ENCODE measurements around the gene HTR4.
"Not testable (repeated sequence)": the region's sequence is repeated elsewhere in the genome, so short reads cannot be mapped to it uniquely, and the experiment has no call there.

HTR4 gene

DNA sequence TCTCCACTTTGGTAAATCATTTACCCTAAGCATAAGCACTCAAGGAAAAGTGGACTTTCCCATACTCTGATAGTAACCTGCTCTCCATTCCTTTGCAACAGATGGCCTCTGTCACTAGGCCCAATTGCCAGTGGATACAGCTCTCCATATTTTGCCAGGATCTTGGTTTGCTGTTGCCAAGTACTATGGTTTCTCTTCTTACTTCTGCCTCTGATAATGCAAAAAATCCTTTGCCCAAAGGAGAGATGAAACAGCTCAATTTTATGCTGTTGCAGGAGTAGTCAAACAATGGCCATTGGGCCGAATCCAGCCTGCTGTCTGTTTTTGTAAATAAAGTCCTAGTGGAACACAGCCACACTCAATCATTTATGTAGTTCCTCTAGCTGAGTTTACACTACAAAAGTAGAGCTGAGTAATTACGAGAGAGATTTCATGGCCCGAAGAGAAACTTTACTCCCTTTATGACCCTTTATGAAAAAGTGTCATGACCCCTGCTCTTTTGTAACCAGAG lies 92.5 kb downstream of the HTR4 start:
- H3K27me3 ChIP-seq (ENCODE audit: low read depth): no peaks in the 10 kb centered on the region
- DNase-seq (ENCODE audit: low spot score in 2 of 2): no peak
- no peak overlapping the region for H3K4me3 ChIP-seq
- no peaks in the 10 kb centered on the region for H3K9me3 ChIP-seq
- no peaks in the 10 kb centered on the region for H3K4me1 ChIP-seq
- H3K36me3 ChIP-seq (replicated peaks): no peaks in the 10 kb centered on the region
- in situ Hi-C loops (cut with MboI; ENCODE audit: low sequenced_read_pairs): no loop called here

DNA sequence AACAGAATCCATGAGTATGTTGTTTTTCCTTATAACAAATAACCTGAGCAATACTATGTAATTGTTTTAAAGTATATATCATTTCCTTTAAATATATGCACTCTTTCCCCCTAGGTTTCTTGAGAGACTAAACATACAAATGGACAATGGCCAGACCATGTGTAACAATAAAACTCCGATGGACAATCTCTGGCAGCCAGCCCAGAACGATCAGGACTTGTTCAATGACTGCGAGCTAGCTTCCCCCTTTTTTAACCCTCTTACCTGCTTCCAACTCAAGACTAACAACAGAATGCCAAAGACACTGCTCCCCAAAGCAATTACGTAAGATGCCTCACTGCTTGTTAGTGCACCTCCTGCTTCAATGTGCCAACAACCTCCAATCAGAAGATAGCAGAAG lies 94.9 kb downstream of the HTR4 start:
- Histone ChIP-seq H3K4me3 (no peak overlapping the region), H3K27me3 (ENCODE audit: low read depth) (peaks cover 4% of the 10 kb centered on the region; the same call in 1 of the 2 replicates), H3K4me1 (no peaks in the 10 kb centered on the region), H3K36me3 (replicated peaks) (no peaks in the 10 kb centered on the region), H3K9me3 (no peaks in the 10 kb centered on the region)
- no peak for DNase-seq (ENCODE audit: low spot score in 2 of 2)
- in situ Hi-C loops (cut with MboI; ENCODE audit: low sequenced_read_pairs): no loop called here

DNA sequence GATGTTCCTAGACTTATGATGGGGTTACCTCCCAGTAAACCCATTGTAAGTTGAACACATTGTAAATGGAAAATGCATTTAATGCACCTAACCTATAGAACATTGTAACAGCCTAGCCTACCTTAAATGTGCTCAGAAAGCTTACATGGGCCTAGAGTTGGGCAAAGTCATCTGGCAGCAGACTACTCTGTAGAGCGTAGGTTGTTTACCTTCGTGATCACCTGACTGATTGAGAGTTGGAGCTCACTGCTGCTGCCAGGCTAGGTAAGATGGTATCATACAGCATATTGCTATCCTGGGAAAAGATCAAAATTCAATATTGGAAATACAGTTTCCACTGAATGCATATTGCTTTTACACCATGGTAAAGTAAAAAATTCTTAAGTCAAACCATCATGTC lies 95.4 kb downstream of the HTR4 start:
- Histone ChIP-seq H3K4me3 (no peak overlapping the region), H3K4me1 (no peaks in the 10 kb centered on the region), H3K36me3 (replicated peaks) (no peaks in the 10 kb centered on the region), H3K27me3 (ENCODE audit: low read depth) (peaks cover 4% of the 10 kb centered on the region; the same call in 1 of the 2 replicates), H3K9me3 (no peaks in the 10 kb centered on the region)
- DNase-seq (ENCODE audit: low spot score in 2 of 2): no peak
- in situ Hi-C loops (cut with MboI; ENCODE audit: low sequenced_read_pairs): no loop called here

DNA sequence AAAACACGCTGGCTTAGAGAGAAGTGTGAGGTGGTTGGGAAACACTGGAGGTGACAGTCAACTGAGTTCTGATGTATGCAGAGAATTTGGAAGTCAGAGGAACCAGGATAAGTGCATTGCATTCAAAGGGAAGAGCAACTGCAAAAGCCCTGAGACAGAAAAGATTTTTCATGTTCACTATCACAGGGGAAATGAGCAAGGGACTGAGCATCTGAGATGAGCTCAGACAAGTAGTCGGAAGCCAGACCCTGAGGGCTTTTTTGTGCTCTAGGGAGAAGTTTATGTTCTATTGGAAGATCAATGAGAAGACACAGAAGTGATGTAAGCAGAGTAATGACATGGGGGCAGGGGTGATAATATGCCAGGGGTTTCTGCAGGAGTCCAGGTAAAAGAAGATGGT lies 97.5 kb downstream of the HTR4 start:
- Histone ChIP-seq H3K4me1 (no peaks in the 10 kb centered on the region), H3K4me3 (no peak overlapping the region), H3K9me3 (no peaks in the 10 kb centered on the region), H3K36me3 (replicated peaks) (no peaks in the 10 kb centered on the region), H3K27me3 (ENCODE audit: low read depth) (peaks cover 4% of the 10 kb centered on the region; the same call in 1 of the 2 replicates)
- DNase-seq (ENCODE audit: low spot score in 2 of 2): no peak
- in situ Hi-C loops (cut with MboI; ENCODE audit: low sequenced_read_pairs): no loop called here

DNA sequence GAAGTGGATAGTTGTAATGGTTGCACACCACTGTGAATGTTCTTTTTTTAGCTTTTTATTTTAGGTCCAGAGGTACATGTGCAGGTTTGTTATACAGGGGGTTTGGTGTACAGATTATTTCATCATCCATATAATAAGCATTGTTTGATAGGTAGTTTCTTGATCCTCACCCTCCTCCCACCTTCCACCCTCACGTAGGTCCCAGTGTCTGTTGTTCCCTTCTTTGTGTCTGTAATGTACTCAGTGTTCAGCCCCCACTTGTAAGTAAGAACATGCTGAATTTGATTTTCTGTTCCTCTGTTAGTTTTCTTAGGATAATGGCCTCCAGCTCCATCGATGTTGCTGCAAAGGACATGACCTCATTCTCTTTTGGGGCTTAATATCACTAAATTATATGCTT lies 99.7 kb downstream of the HTR4 start:
- Histone ChIP-seq H3K4me1 (no peaks in the 10 kb centered on the region), H3K9me3 (no peaks in the 10 kb centered on the region), H3K4me3 (no peak overlapping the region), H3K27me3 (ENCODE audit: low read depth) (peaks cover 4% of the 10 kb centered on the region; the same call in 1 of the 2 replicates), H3K36me3 (replicated peaks) (no peaks in the 10 kb centered on the region)
- in situ Hi-C loops (cut with MboI; ENCODE audit: low sequenced_read_pairs): no loop called here
- DNase-seq (ENCODE audit: low spot score in 2 of 2): no peak

DNA sequence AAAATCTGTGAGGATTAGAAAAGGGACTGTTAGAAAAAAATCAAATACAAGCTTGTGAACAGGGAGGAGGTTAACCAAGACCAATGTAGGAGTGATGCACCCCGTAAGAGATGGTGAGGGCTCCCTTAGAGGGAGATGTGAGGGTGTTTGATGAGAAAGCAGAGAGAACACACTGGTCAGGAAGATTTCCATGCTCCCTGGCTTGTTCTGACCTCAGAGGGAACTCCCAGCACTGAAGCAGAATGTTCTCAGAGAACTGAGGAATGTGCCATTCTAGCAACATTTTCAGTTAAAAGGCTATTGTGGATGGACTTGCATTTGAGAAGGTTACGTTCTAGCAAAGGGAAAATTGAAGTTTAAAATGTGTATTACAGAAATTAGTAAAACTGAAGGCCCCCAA lies 110.6 kb downstream of the HTR4 start:
- Histone ChIP-seq H3K36me3 (replicated peaks) (no peaks in the 10 kb centered on the region), H3K9me3 (no peaks in the 10 kb centered on the region), H3K4me1 (no peaks in the 10 kb centered on the region), H3K4me3 (no peak overlapping the region), H3K27me3 (ENCODE audit: low read depth) (no peaks in the 10 kb centered on the region)
- no peak for DNase-seq (ENCODE audit: low spot score in 2 of 2)
- in situ Hi-C loops (cut with MboI; ENCODE audit: low sequenced_read_pairs): no loop called here

DNA sequence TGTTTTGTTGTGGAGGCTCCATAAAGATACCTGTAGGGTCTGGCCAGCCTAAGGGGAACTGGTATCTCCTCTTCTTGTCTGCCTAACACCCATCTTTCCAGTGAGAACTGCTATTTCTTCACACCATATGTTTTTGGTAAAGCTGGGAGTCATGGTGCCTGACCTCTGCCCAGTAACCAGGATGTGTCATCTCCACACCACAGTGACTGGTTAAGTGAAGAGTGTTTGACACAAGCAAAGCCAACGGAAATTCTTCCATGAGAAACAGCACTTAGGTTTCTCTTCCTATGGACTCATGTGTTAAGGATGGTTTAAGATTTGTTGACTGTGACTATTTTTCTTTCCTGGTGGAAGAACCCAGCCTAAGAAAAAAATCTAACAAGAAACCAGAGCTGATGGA lies 111.5 kb downstream of the HTR4 start:
- Histone ChIP-seq H3K9me3 (no peaks in the 10 kb centered on the region), H3K4me1 (no peaks in the 10 kb centered on the region), H3K27me3 (ENCODE audit: low read depth) (no peaks in the 10 kb centered on the region), H3K36me3 (replicated peaks) (no peaks in the 10 kb centered on the region), H3K4me3 (no peak overlapping the region)
- DNase-seq (ENCODE audit: low spot score in 2 of 2): no peak
- in situ Hi-C loops (cut with MboI; ENCODE audit: low sequenced_read_pairs): no loop called here

DNA sequence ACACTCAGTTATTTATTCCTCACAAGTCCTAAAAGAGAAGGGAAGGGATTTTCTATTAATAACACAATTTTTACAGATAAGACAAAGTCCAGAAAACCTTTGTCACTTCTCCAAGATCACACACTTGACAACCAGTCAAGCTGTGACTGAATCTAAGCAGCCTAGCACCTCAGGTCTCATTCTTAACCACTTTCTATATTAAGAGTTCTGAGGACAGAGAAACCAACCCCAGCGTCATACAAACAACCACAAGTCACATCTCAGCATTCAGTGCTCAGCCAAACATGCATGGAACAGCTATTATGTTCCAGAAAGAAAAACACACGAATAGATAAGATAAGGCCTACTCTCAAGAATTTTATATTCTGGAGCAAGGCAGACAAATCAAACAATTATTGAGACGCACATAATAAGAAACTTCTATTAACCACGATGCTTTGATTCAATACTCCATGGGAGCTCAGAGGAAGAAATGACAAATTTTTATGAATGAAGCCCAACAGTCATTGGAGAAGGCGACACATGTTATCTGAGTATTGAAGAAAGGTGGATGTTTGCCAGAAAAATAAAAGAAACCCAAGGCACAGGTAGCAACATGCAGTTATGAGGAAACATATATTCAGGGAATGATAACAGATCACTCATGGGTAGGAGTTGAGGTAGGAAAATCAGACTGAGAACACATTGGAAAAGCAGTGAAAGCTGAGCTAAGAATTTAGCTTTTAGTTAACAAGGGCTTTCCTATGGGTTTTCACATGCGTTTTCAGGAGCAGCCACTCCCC lies 113.1 kb downstream of the HTR4 start:
- no peak overlapping the region for H3K4me3 ChIP-seq
- DNase-seq (ENCODE audit: low spot score in 2 of 2): no peak
- no peaks in the 10 kb centered on the region for H3K27me3 ChIP-seq (ENCODE audit: low read depth)
- no peaks in the 10 kb centered on the region for H3K36me3 ChIP-seq (replicated peaks)
- no peaks in the 10 kb centered on the region for H3K9me3 ChIP-seq
- in situ Hi-C loops (cut with MboI; ENCODE audit: low sequenced_read_pairs): no loop called here
- H3K4me1 ChIP-seq: no peaks in the 10 kb centered on the region

DNA sequence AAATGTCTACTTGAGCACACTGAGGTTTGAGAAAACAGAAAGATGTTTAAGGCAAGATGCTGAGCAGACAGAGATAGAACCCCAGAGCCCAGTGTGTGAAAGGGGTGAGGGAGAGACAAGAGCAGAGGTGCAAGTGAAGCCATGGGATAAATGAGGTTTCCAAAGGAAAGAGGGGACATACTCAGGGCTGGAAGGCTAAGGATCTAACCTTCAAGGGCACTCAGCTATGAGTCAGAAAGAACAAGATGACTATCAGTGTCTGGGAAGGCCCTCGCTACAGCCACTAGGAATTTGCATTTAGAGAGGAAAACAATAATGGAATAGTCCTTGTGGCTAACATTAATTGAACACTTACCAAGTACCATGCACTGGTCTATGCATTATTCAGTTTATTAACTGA lies 113.7 kb downstream of the HTR4 start:
- H3K27me3 ChIP-seq (ENCODE audit: low read depth): no peaks in the 10 kb centered on the region
- no peak overlapping the region for H3K4me3 ChIP-seq
- H3K4me1 ChIP-seq: no peaks in the 10 kb centered on the region
- DNase-seq (ENCODE audit: low spot score in 2 of 2): no peak
- in situ Hi-C loops (cut with MboI; ENCODE audit: low sequenced_read_pairs): no loop called here
- no peaks in the 10 kb centered on the region for H3K36me3 ChIP-seq (replicated peaks)
- no peaks in the 10 kb centered on the region for H3K9me3 ChIP-seq

DNA sequence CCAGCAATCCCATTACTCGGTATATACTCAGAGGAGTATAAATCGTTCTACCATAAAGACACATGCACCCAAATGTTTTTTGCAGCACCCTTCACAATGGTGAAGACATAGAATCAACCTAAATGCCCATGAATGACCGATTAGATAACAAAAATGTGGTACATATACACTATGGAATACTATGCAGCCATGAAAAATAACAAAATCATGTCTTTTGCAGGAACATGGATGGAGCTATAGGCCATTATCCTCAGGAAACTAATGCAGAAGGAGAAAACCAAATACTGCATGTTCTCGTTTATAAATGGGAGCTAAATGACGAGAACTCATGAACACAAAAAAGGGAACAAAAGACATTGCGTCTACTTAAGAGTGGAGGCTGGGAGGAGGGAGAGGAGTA lies 114.5 kb downstream of the HTR4 start:
- Histone ChIP-seq H3K9me3 (no peaks in the 10 kb centered on the region), H3K36me3 (replicated peaks) (no peaks in the 10 kb centered on the region), H3K4me3 (no peak overlapping the region), H3K4me1 (no peaks in the 10 kb centered on the region), H3K27me3 (ENCODE audit: low read depth) (no peaks in the 10 kb centered on the region)
- in situ Hi-C loops (cut with MboI; ENCODE audit: low sequenced_read_pairs): no loop called here
- no peak for DNase-seq (ENCODE audit: low spot score in 2 of 2)

DNA sequence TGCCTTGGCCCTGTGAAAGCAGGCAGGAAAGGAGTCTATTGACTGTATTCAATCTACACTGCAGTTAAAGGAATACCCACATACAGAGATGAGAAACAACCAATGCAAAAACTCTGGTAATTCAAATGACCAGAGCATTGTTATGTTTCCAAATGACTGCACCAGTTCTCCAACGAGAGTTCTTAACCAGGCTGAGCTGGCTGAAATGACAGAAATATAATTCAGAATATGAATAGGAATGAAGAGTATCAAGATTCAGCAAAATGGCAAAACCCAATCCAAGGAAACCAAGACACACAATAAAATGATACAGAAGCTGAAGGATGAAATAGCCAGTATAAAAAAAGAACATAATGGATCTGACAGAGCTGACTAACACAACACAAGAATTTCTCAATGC lies 119.1 kb downstream of the HTR4 start:
- Histone ChIP-seq H3K4me3 (no peak overlapping the region), H3K27me3 (ENCODE audit: low read depth) (no peaks in the 10 kb centered on the region), H3K36me3 (replicated peaks) (no peaks in the 10 kb centered on the region), H3K9me3 (no peaks in the 10 kb centered on the region), H3K4me1 (no peaks in the 10 kb centered on the region)
- DNase-seq (ENCODE audit: low spot score in 2 of 2): no peak
- in situ Hi-C loops (cut with MboI; ENCODE audit: low sequenced_read_pairs): no loop called here

DNA sequence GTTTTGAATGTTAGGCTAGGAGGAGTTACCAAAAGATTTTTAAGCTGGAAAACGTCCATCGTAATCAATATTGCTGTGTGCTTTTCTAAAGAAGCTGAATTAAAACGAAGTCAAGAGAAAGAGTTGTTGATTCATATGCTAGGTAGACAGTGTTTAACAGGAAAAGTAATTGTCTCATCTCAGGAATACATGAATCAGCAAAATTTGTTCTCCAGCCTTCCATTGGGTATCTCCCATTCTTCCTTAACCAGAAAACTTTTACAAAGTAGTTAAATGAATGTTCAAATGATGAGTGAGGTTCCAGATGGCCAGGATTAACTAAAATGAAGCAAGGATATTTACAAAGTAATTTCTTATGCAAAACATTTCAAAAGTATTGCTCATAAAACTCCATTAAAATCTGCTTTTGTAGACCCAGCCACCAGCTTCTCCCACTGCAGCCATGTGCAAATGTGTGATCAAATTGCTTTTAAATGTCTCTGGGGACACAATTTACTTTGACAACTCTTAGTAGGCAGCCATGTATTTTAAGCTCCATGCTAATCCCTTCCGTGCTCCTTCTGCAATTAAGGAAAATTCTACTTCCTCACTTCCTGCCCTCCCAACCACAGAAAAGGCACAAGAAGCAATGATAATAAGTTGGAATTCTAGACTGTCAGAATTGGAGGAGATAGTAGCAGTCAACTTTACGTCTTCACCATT lies 121.2 kb downstream of the HTR4 start:
- DNase-seq (ENCODE audit: low spot score in 2 of 2): no peak
- Histone ChIP-seq H3K4me1 (no peaks in the 10 kb centered on the region), H3K27me3 (ENCODE audit: low read depth) (no peaks in the 10 kb centered on the region), H3K36me3 (replicated peaks) (no peaks in the 10 kb centered on the region), H3K4me3 (no peak overlapping the region), H3K9me3 (no peaks in the 10 kb centered on the region)
- in situ Hi-C loops (cut with MboI; ENCODE audit: low sequenced_read_pairs): no loop called here

DNA sequence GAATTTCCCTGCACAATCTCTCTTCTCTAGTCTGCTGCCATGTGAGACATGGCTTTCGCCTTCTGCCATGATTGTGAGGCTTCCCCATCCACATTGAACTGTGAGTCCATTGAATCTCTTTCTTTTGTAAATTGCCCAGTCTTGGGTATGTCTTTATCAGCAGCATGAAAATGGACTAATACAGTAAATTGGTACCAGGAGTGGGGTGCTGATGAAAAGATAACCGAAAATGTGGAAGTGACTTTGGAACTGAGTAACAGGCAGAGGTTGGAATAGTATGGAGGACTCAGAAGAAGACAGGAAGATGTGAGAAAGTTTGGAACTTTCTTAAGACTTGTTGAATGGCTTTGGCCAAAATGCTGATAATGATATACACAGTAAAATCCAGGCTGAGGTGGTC lies 124.9 kb downstream of the HTR4 start:
- H3K36me3 ChIP-seq (replicated peaks); in situ Hi-C loops (cut with MboI; ENCODE audit: low sequenced_read_pairs); DNase-seq (ENCODE audit: low spot score in 2 of 2); H3K27me3 ChIP-seq (ENCODE audit: low read depth); H3K4me1 ChIP-seq; H3K4me3 ChIP-seq; H3K9me3 ChIP-seq: not testable (repeated sequence)

DNA sequence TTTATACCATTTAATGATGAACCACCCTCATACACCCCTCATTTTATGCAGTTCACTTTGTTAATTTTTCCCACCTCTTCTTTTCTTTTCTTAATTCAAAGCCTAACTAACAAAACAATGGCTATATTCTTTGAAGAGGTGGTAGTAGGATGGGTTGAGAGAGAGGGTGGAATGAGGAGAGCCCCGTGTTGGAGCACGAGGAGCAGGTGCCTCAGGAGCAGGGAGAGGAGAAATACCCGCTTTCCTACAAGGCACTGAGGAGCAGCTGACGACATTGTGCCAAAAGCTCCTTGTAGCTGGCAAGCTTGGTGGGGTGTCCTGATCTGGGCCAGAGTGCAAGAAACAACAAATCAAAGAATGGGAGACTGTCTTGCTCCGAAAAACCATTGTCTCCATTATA lies 129.6 kb downstream of the HTR4 start:
- Histone ChIP-seq H3K4me1 (no peaks in the 10 kb centered on the region), H3K9me3 (no peaks in the 10 kb centered on the region), H3K36me3 (replicated peaks) (no peaks in the 10 kb centered on the region), H3K27me3 (ENCODE audit: low read depth) (no peaks in the 10 kb centered on the region), H3K4me3 (no peak overlapping the region)
- no peak for DNase-seq (ENCODE audit: low spot score in 2 of 2)
- in situ Hi-C loops (cut with MboI; ENCODE audit: low sequenced_read_pairs): no loop called here

Data from HAP-1 (cell line).